ENCODE results near the gene SLC51A. TPM values are rescaled to one million over a fixed set of nuclear protein-coding genes. Genes with fewer than 3 reads are reported as not detected.

SLC51A gene
- total RNA-seq, 2 experiments from 2014 or later: not detected

- no peak for TF ChIP-seq CTCF (conservative IDR thresholded peaks at IDR 0.05; ENCODE audit: low read length)
- no peak for TF ChIP-seq EZH2phosphoT487 (IDR thresholded peaks at IDR 0.05; ENCODE audit: borderline replicate concordance, low read depth, low read length)
- intact Hi-C loops (cut with micrococcal nuclease; ENCODE audit: unreplicated experiment): loop anchor here (10.0 kb wide), 1 partner anchor 190 kb away; no protein-coding TSS in a partner anchor
- H3K9me3 ChIP-seq (ENCODE audit: low read length): no peaks in the 10 kb centered on the region
- no peak overlapping the region for H2AFZ ChIP-seq (ENCODE audit: low read length)
- no peaks in the 10 kb centered on the region for H3K9me2 ChIP-seq (ENCODE audit: insufficient read depth, low read length)
- H3K4me2 ChIP-seq (ENCODE audit: low read length): no peak overlapping the region
- H3K4me3 ChIP-seq (ENCODE audit: low read depth, low read length, poor library complexity, severe bottlenecking): no peak overlapping the region
- no peak for DNase-seq (ENCODE audit: low spot score)
- ChIA-PET POLR2A (interaction anchor here (0.6 to 1.1 kb wide), 2 partner anchors 10 to 227 kb away, joined by 3 read pairs; no protein-coding TSS in a partner anchor), CTCF (ENCODE audit: unreplicated experiment) (no interaction called here)
- no peak overlapping the region for H3K27ac ChIP-seq (ENCODE audit: low read depth, low read length, poor library complexity, severe bottlenecking)
- H3K79me2 ChIP-seq (ENCODE audit: insufficient read depth, low read depth, low read length): no peaks in the 10 kb centered on the region
- H4K20me1 ChIP-seq (ENCODE audit: insufficient read depth, low read length): no peaks in the 10 kb centered on the region
- no peaks in the 10 kb centered on the region for H3K4me1 ChIP-seq (ENCODE audit: insufficient read depth, low read length, poor library complexity, severe bottlenecking)
- BruUV-seq (replicated peaks): no TSS peak
- H3K36me3 ChIP-seq (ENCODE audit: insufficient read depth, low read length): peaks cover 3% of the 10 kb centered on the region; the same call in 1 of the 2 replicates
Observed at GRCh38 chr3:196254376-196255283, 38.3 kb downstream of the SLC51A start.

DNA sequence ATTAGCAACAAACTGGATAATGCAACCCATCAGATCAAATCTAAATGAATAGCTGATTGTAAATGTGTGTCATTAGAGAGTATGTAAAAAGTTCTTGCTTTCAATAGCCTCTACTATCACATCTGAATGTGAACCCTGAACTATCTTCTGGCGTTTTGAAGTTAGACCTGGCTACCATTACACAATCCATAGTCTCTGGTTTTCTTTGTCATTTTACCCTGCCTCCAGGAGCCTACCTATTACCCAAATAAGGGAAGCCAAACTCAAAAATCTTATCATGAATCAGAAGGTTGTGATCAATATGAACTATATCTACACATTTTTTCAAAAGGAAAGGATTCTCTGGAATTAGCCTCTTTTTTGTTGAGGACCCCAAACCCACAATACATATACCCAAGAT lies 39.4 kb downstream of the SLC51A start:
- TF ChIP-seq CTCF (conservative IDR thresholded peaks at IDR 0.05; ENCODE audit: low read length) (no peak), EZH2phosphoT487 (IDR thresholded peaks at IDR 0.05; ENCODE audit: borderline replicate concordance, low read depth, low read length) (no peak)
- Histone ChIP-seq H2AFZ (ENCODE audit: low read length) (no peak overlapping the region), H3K9me3 (ENCODE audit: low read length) (no peaks in the 10 kb centered on the region), H3K4me3 (ENCODE audit: low read depth, low read length, poor library complexity, severe bottlenecking) (no peak overlapping the region), H3K4me2 (ENCODE audit: low read length) (no peak overlapping the region), H3K9me2 (ENCODE audit: insufficient read depth, low read length) (no peaks in the 10 kb centered on the region), H3K79me2 (ENCODE audit: insufficient read depth, low read depth, low read length) (no peaks in the 10 kb centered on the region), H3K36me3 (ENCODE audit: insufficient read depth, low read length) (peaks cover 5% of the 10 kb centered on the region; the same call in 1 of the 2 replicates), H3K27ac (ENCODE audit: low read depth, low read length, poor library complexity, severe bottlenecking) (no peak overlapping the region), H3K4me1 (ENCODE audit: insufficient read depth, low read length, poor library complexity, severe bottlenecking) (no peaks in the 10 kb centered on the region), H4K20me1 (ENCODE audit: insufficient read depth, low read length) (no peaks in the 10 kb centered on the region)
- no peak for DNase-seq (ENCODE audit: low spot score)
- BruUV-seq (replicated peaks): no TSS peak
- POLR2A ChIA-PET: interaction anchor here (0.6 to 1.1 kb wide), 2 partner anchors 9 to 226 kb away, joined by 3 read pairs; no protein-coding TSS in a partner anchor
- CTCF ChIA-PET (ENCODE audit: unreplicated experiment): no interaction called here
- intact Hi-C loops (cut with micrococcal nuclease; ENCODE audit: unreplicated experiment): loop anchor here (10.0 kb wide), 1 partner anchor 189 kb away; no protein-coding TSS in a partner anchor

DNA sequence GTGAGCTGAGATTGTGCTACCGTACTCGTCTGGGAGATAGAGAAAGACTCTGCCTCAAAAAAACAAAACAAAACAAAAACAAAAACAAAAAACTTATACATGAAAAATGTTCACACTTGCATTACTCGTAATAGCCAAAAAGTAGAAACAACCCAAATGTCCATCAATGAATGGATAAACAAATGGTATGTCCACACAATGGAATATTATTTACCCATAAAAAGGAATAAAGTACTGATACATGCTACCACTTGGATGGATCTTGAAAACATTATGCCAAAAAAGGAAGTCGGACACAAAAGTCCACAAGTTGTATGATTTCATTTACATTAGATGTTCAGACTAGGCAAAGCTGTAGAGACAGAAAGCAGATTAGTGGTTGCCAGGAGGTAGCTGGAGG lies 44.5 kb downstream of the SLC51A start:
- H3K27ac ChIP-seq (ENCODE audit: low read depth, low read length, poor library complexity, severe bottlenecking): no peak overlapping the region
- no peaks in the 10 kb centered on the region for H3K9me2 ChIP-seq (ENCODE audit: insufficient read depth, low read length)
- ChIA-PET CTCF (ENCODE audit: unreplicated experiment) (no interaction called here), POLR2A (no interaction called here)
- H3K4me3 ChIP-seq (ENCODE audit: low read depth, low read length, poor library complexity, severe bottlenecking): no peak overlapping the region
- no peak overlapping the region for H3K4me2 ChIP-seq (ENCODE audit: low read length)
- H3K9me3 ChIP-seq (ENCODE audit: low read length): no peaks in the 10 kb centered on the region
- TF ChIP-seq EZH2phosphoT487 (IDR thresholded peaks at IDR 0.05; ENCODE audit: borderline replicate concordance, low read depth, low read length) (no peak), CTCF (conservative IDR thresholded peaks at IDR 0.05; ENCODE audit: low read length) (no peak)
- no peak overlapping the region for H2AFZ ChIP-seq (ENCODE audit: low read length)
- no peaks in the 10 kb centered on the region for H3K4me1 ChIP-seq (ENCODE audit: insufficient read depth, low read length, poor library complexity, severe bottlenecking)
- BruUV-seq (replicated peaks): no TSS peak
- intact Hi-C loops (cut with micrococcal nuclease; ENCODE audit: unreplicated experiment): no loop called here
- no peak for DNase-seq (ENCODE audit: low spot score)
- H3K79me2 ChIP-seq (ENCODE audit: insufficient read depth, low read depth, low read length): no peaks in the 10 kb centered on the region
- H4K20me1 ChIP-seq (ENCODE audit: insufficient read depth, low read length): no peaks in the 10 kb centered on the region
- H3K36me3 ChIP-seq (ENCODE audit: insufficient read depth, low read length): peaks cover 8% of the 10 kb centered on the region; the same call in 1 of the 2 replicates

Measured in OCI-LY7 (cell line).